Osteoblast (primary cell): ENCODE data around the gene CPNE1. TPM values are rescaled to one million over a fixed set of nuclear protein-coding genes. Genes with fewer than 3 reads are reported as not detected.

Source experiments
- DNase-seq: peaks from one replicate; pipeline ENCODE4 v3.0.0; 2011; ENCODE audit warnings: low spot score, mixed read lengths; ENCODE audit not compliant: insufficient read length; ENCODE audit errors: missing footprints
- H2AFZ ChIP-seq: 2 replicates; pipeline ENCODE4 v1.6.0; 2011; ENCODE audit warnings: mild to moderate bottlenecking, low read length
- H3K27ac ChIP-seq: 2 replicates; pipeline ENCODE4 v1.5.1; 2011; ENCODE audit warnings: mild to moderate bottlenecking, low read depth, low read length, moderate library complexity
- H3K27me3 ChIP-seq: 2 replicates; pipeline ENCODE4 v1.6.0; 2012; ENCODE audit warnings: mild to moderate bottlenecking, control low read depth, inconsistent platforms, low read length, moderate library complexity; ENCODE audit not compliant: insufficient read depth
- H3K36me3 ChIP-seq: 2 replicates; pipeline ENCODE4 v1.5.1; 2011; ENCODE audit warnings: mild to moderate bottlenecking, low read length, control low read depth, moderate library complexity; ENCODE audit not compliant: insufficient read depth
- H3K4me1 ChIP-seq: 2 replicates; pipeline ENCODE4 v1.5.1; 2011; ENCODE audit warnings: mild to moderate bottlenecking, low read length, control low read depth, moderate library complexity; ENCODE audit not compliant: insufficient read depth
- H3K4me2 ChIP-seq: 2 replicates; pipeline ENCODE4 v1.6.0; 2011; ENCODE audit warnings: mild to moderate bottlenecking, low read length; ENCODE audit not compliant: insufficient read depth
- H3K4me3 ChIP-seq: fragments of 200-600 bp; sonication (generic); 3 replicates; pipeline ENCODE4 v1.5.1; 2012; ENCODE audit warnings: mild to moderate bottlenecking, low read length, inconsistent platforms; ENCODE audit not compliant: insufficient read depth
- H3K79me2 ChIP-seq: 2 replicates; pipeline ENCODE4 v1.6.0; 2012; ENCODE audit warnings: mild to moderate bottlenecking, low read length, control low read depth, inconsistent platforms; ENCODE audit not compliant: insufficient read depth
- H3K9me3 ChIP-seq: 2 replicates; pipeline ENCODE4 v1.5.1; 2011; ENCODE audit warnings: low read depth, low read length, control low read depth
- H4K20me1 ChIP-seq: 2 replicates; pipeline ENCODE4 v1.6.0; 2012; ENCODE audit warnings: mild to moderate bottlenecking, low read length, control low read depth; ENCODE audit not compliant: insufficient read depth
- CTCF ChIP-seq: IDR thresholded peaks from 2 replicates; pipeline ENCODE4 v1.5.1; 2011; ENCODE audit warnings: mild to moderate bottlenecking, low read depth, low read length, moderate library complexity; ENCODE audit errors: extremely low read depth
- total RNA-seq: library from RNA; depleted of rRNA; stranded (reverse); fragments of >200 nt; gene quantifications from 2 replicates; pipeline ENCODE4 v1.2.3, GENCODE V29; 2012

CPNE1 gene
- total RNA-seq, 1 donor: 165 TPM

DNA sequence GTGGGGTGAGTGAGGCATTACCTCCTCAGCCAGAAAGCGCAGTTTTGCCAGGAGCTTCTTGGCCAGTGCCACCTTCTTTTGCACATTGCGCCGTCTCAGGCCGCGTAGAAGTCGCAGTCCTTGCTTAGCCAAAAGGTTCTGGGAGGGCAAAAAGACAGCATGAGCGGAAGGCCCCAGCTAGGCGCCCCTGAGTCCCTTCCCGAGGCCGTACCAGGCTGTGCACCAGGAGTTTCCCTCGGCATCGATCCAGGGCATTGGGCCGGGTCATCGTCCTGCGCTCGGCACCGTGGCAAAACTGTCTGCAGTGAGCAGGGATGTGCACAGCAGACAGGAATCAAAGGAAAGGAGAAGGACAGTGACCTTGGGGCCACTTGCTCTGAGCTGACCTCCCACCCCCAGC, 69.2 kb downstream of the CPNE1 start:
- no peak overlapping the region for H3K27ac ChIP-seq
- no peaks in the 10 kb centered on the region for H3K79me2 ChIP-seq
- TF ChIP-seq CTCF: no peak
- no peak overlapping the region for H3K4me2 ChIP-seq
- H3K9me3 ChIP-seq: no peaks in the 10 kb centered on the region
- no peak overlapping the region for H3K4me3 ChIP-seq
- no peaks in the 10 kb centered on the region for H4K20me1 ChIP-seq
- no peaks in the 10 kb centered on the region for H3K4me1 ChIP-seq
- H3K27me3 ChIP-seq: peaks cover 11% of the 10 kb centered on the region
- H3K36me3 ChIP-seq: no peaks in the 10 kb centered on the region
- H2AFZ ChIP-seq: no peak overlapping the region
- DNase-seq: no peak

DNA sequence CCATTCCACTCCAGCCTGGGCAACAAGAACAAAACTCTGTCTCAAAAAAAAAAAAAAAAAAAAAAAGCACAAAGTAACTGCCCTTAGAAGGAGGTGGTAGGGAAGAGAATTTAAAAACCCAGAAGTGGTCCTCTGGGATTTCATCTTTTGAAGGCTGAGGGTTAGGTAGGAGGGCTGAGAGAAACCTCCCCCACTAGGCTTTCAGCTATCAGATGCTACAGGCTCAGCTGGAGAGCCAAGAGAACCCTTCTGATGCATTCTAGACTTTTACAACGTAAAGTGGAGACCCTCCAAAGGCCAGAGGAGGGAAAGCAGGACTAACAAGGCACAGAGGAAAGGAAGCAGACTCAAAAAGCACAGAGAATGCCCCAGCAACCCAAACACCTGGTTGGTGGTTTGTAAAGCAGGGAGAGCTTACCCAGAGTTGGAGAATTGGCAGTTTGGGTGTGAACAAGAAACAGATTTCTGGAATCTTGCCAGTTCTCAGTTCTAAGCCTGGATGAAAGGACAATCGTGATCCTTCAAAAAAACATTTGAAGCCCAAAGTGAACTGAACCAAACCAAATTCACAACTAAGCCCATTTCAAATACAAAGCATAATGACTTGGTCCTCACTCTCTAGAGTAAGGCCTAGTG, 72.2 kb downstream of the CPNE1 start:
- Histone ChIP-seq H3K9me3 (no peaks in the 10 kb centered on the region), H3K4me2 (no peak overlapping the region), H4K20me1 (no peaks in the 10 kb centered on the region), H2AFZ (no peak overlapping the region), H3K79me2 (no peaks in the 10 kb centered on the region), H3K27ac (no peak overlapping the region), H3K4me1 (no peaks in the 10 kb centered on the region), H3K36me3 (no peaks in the 10 kb centered on the region), H3K27me3 (no peaks in the 10 kb centered on the region), H3K4me3 (no peak overlapping the region)
- no peak for DNase-seq
- no peak for TF ChIP-seq CTCF

GRCh38 chr20:35588397-35588796, 76.3 kb downstream of the CPNE1 start:
- Histone ChIP-seq H2AFZ (no peak overlapping the region), H3K27me3 (no peaks in the 10 kb centered on the region), H3K9me3 (no peaks in the 10 kb centered on the region), H3K4me1 (no peaks in the 10 kb centered on the region), H3K79me2 (no peaks in the 10 kb centered on the region), H3K4me3 (no peak overlapping the region), H4K20me1 (no peaks in the 10 kb centered on the region), H3K4me2 (no peak overlapping the region), H3K27ac (no peak overlapping the region), H3K36me3 (no peaks in the 10 kb centered on the region)
- DNase-seq: no peak
- no peak for TF ChIP-seq CTCF

DNA sequence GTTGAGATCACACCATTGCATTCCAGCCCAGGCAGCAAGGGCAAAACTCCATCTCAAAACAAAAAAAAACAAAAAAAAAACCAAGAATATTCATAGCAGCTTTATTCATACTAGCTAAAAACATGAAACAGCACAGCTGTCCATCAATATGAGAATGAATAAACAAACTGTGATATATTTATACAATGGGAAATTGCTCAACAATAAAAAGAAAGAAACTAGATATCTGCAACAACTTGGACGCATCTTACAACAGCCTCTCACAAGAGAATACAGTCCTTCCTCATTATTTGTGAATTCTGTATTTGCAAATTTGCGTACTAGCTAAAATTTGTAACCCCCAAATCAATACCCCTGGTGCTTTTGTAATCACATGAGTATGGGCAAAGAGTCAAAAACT, 77.3 kb downstream of the CPNE1 start:
- DNase-seq: no peak
- Histone ChIP-seq H2AFZ (no peak overlapping the region), H3K36me3 (no peaks in the 10 kb centered on the region), H3K27ac (no peak overlapping the region), H4K20me1 (no peaks in the 10 kb centered on the region), H3K4me2 (no peak overlapping the region), H3K9me3 (no peaks in the 10 kb centered on the region), H3K4me1 (no peaks in the 10 kb centered on the region), H3K79me2 (no peaks in the 10 kb centered on the region), H3K4me3 (no peak overlapping the region), H3K27me3 (no peaks in the 10 kb centered on the region)
- TF ChIP-seq CTCF: no peak
